Esophagus muscularis mucosa (tissue), 4 donors: ENCODE results near the gene KCP. TPM values are rescaled to one million over a fixed set of nuclear protein-coding genes. Genes with fewer than 3 reads are reported as not detected.

Source experiments
- DNase-seq: peaks from one replicate; pipeline ENCODE4 v3.0.0-alpha.2; 2017; ENCODE audit errors: extremely low spot score
- H3K27ac ChIP-seq, 4 donors: fragments of 200-600 bp; sonication (generic); replicated peaks in 1 of 4; 1 replicate in 3 of 4; 2 replicates in 1 of 4; pipeline ENCODE4 v1.5.1; 2016 to 2019; ENCODE audit warnings: mild to moderate bottlenecking in 1 of 4
- H3K27me3 ChIP-seq, 4 donors: fragments of 200-600 bp; sonication (generic); one replicate each; pipeline versions ENCODE4 v1.5.1 to v1.6.0; 2016 to 2019
- H3K36me3 ChIP-seq, 4 donors: fragments of 200-600 bp; sonication (generic); one replicate each; pipeline ENCODE4 v1.5.1; 2016 to 2019
- H3K4me1 ChIP-seq, 4 donors: fragments of 200-600 bp; sonication (generic); one replicate each; pipeline ENCODE4 v1.5.1; 2016 to 2019
- H3K4me3 ChIP-seq, 4 donors: fragments of 200-600 bp; sonication (generic); 1 replicate in 2 of 4; 2 replicates in 2 of 4; pipeline ENCODE4 v1.5.1; 2016 to 2019; ENCODE audit warnings: mild to moderate bottlenecking in 4 of 4, moderate library complexity in 1 of 4
- H3K9me3 ChIP-seq, 4 donors: fragments of 200-600 bp; sonication (generic); 1 replicate in 3 of 4; 2 replicates in 1 of 4; pipeline ENCODE4 v1.5.1; 2016 to 2019
- CTCF ChIP-seq, 3 experiments: fragments of 200-600 bp in 2 of 3; fragments of 450-650 bp in 1 of 3; sonication (generic) in 2 of 3; IDR thresholded peaks; one replicate each; pipeline ENCODE4 v1.5.1; 2017 to 2019; ENCODE audit warnings: antibody characterized with exemption in 3 of 3, mild to moderate bottlenecking in 2 of 3, moderate library complexity in 1 of 3
- EP300 ChIP-seq: sonication (generic); formaldehyde crosslinking; IDR thresholded peaks from one replicate; pipeline ENCODE4 v1.6.1; 2017; ENCODE audit warnings: antibody characterized with exemption
- POLR2A ChIP-seq: fragments of 450-650 bp; IDR thresholded peaks from one replicate; pipeline ENCODE4 v1.6.1; 2017; ENCODE audit warnings: antibody characterized with exemption, moderate library complexity, mild to moderate bottlenecking, low read depth
- POLR2AphosphoS5 ChIP-seq, 2 donors: sonication (generic); formaldehyde crosslinking; IDR thresholded peaks; one replicate each; pipeline ENCODE4 v1.6.1; 2017; ENCODE audit warnings: antibody characterized with exemption in 2 of 2
- WGBS: methylation state at CpG from one replicate; pipeline ENCODE4 v1.1.5; 2018; 5-methylcytosine and 5-hydroxymethylcytosine counted together
- intact Hi-C: fragments of 100-400 bp; cut with DNase I; formaldehyde crosslinking; loops from one replicate; pipeline ENCODE4 v1.15.1; 2023
- total RNA-seq, 4 donors: library from RNA; depleted of rRNA; stranded (reverse); fragments of >200 nt; gene quantifications; one replicate each; pipeline versions ENCODE4 v1.1.0 to v1.2.1, GENCODE V29; 2016

Gene KCP
- total RNA-seq, 4 donors from 2014 or later, result 0.13 to 0.66 (median 0.29) TPM; not detected in 1

GRCh38 chr7:128900237-128900636 is 10.3 kb downstream of the KCP start:
- no peak for DNase-seq
- WGBS, result 63% methylated on average over 1 of the region's 1 CpG
- H3K4me1 ChIP-seq, result peaks cover 0 to 5% (median 0%) of the 10 kb centered on the region in 4 donors
- H3K4me3 ChIP-seq, result no peak overlapping the region
- H3K27ac ChIP-seq, result no peak overlapping the region
- intact Hi-C loops, result no loop called here
- H3K9me3 ChIP-seq, result no peaks in the 10 kb centered on the region
- TF ChIP-seq EP300, result no peak
- no peak for TF ChIP-seq POLR2A
- TF ChIP-seq POLR2AphosphoS5 (IDR thresholded peaks at IDR 0.05), result no peak
- TF ChIP-seq CTCF (IDR thresholded peaks at IDR 0.05), result no peak
- no peaks in the 10 kb centered on the region for H3K36me3 ChIP-seq
- H3K27me3 ChIP-seq, result peaks cover 0 to 24% (median 0%) of the 10 kb centered on the region in 4 donors

- Histone ChIP-seq H3K4me3 (no peak overlapping the region), H3K9me3 (no peaks in the 10 kb centered on the region), H3K27me3 (peaks cover 0 to 17% (median 0%) of the 10 kb centered on the region in 4 donors), H3K4me1 (peaks cover 0 to 2% (median 0%) of the 10 kb centered on the region in 4 donors), H3K36me3 (no peaks in the 10 kb centered on the region), H3K27ac (no peak overlapping the region)
- no peak for DNase-seq
- TF ChIP-seq POLR2A, result no peak
- TF ChIP-seq CTCF (IDR thresholded peaks at IDR 0.05), result no peak
- TF ChIP-seq EP300, result no peak
- no peak for TF ChIP-seq POLR2AphosphoS5 (IDR thresholded peaks at IDR 0.05)
- intact Hi-C loops, result no loop called here
These were observed 11.1 kb downstream of the KCP start for GRCh38 chr7:128899392-128899791.

GRCh38 chr7:128895320-128895719 is 15.2 kb downstream of the KCP start:
- TF ChIP-seq EP300, result no peak
- WGBS, result 95% methylated on average over 3 of the region's 3 CpGs

GRCh38 chr7:128894101-128894440 is 16.4 kb downstream of the KCP start:
- no peaks in the 10 kb centered on the region for H3K9me3 ChIP-seq
- DNase-seq, result no peak
- intact Hi-C loops, result no loop called here
- no peak overlapping the region for H3K27ac ChIP-seq
- H3K4me1 ChIP-seq, result peaks cover 0 to 14% (median 10%) of the 10 kb centered on the region in 4 donors
- no peak overlapping the region for H3K4me3 ChIP-seq
- WGBS, result 94% methylated on average over 5 of the region's 6 CpGs
- TF ChIP-seq CTCF (IDR thresholded peaks at IDR 0.05) (no peak), POLR2AphosphoS5 (IDR thresholded peaks at IDR 0.05) (no peak), EP300 (no peak), POLR2A (no peak)
- peaks cover 0 to 25% (median 12%) of the 10 kb centered on the region in 4 donors for H3K27me3 ChIP-seq
- H3K36me3 ChIP-seq, result no peaks in the 10 kb centered on the region

More at GRCh38 chr7:128895320-128895719, 15.2 kb downstream of the KCP start:
- intact Hi-C loops, result no loop called here
- no peak for DNase-seq
- Histone ChIP-seq H3K27ac (no peak overlapping the region), H3K9me3 (no peaks in the 10 kb centered on the region), H3K27me3 (peaks cover 0 to 21% (median 11%) of the 10 kb centered on the region in 4 donors), H3K4me1 (peaks cover 0 to 12% (median 10%) of the 10 kb centered on the region in 4 donors), H3K36me3 (no peaks in the 10 kb centered on the region), H3K4me3 (no peak overlapping the region)

GRCh38 chr7:128893251-128894100 is 17.0 kb downstream of the KCP start:
- no peaks in the 10 kb centered on the region for H3K36me3 ChIP-seq
- intact Hi-C loops, result no loop called here
- TF ChIP-seq POLR2AphosphoS5 (IDR thresholded peaks at IDR 0.05) (no peak), CTCF (IDR thresholded peaks at IDR 0.05) (no peak), EP300 (no peak), POLR2A (no peak)
- peaks cover 0 to 27% (median 12%) of the 10 kb centered on the region in 4 donors for H3K27me3 ChIP-seq
- DNase-seq, result no peak
- H3K4me3 ChIP-seq, result no peak overlapping the region
- no peak overlapping the region for H3K27ac ChIP-seq
- 92% methylated on average over 4 of the region's 23 CpGs for WGBS
- no peaks in the 10 kb centered on the region for H3K9me3 ChIP-seq
- peaks cover 0 to 14% (median 10%) of the 10 kb centered on the region in 4 donors for H3K4me1 ChIP-seq
